Heart left ventricle (tissue), 16 donors: Measurements from ENCODE around the gene FSD2. TPM values are rescaled to one million over a fixed set of nuclear protein-coding genes. Genes with fewer than 3 reads are reported as not detected.

Experiments used
- ATAC-seq, 4 donors: fragments of 200-7000 bp; cut with Tn5 transposase; one replicate each; pipeline ENCODE4 v1.9.1; 2020 to 2022; ENCODE audit warnings: moderate library complexity in 4 of 4, mild to moderate bottlenecking in 3 of 4, moderate number of reproducible peaks in 1 of 4
- DNase-seq, 5 donors: peaks; one replicate each; pipeline ENCODE4 v3.0.0-alpha.2; 2020
- H3K27ac ChIP-seq, 12 donors: fragments of 200-600 bp; sonication (generic) in 4 of 12; one replicate each; pipeline versions ENCODE4 v1.5.0 to v1.8.0; 2016 to 2022; ENCODE audit warnings: mild to moderate bottlenecking in 2 of 12
- H3K27me3 ChIP-seq, 9 donors: fragments of 200-600 bp; sonication (generic) in 2 of 9; one replicate each; pipeline versions ENCODE4 v1.5.1 to v1.8.0; 2016 to 2022; ENCODE audit warnings: mild to moderate bottlenecking in 3 of 9
- H3K36me3 ChIP-seq, 9 donors: fragments of 200-600 bp; sonication (generic) in 2 of 9; one replicate each; pipeline versions ENCODE4 v1.5.0 to v1.8.0; 2018 to 2022; ENCODE audit warnings: mild to moderate bottlenecking in 2 of 9
- H3K4me1 ChIP-seq, 12 donors: fragments of 200-600 bp; sonication (generic) in 4 of 12; one replicate each; pipeline versions ENCODE4 v1.5.0 to v1.8.0; 2016 to 2022; ENCODE audit warnings: mild to moderate bottlenecking in 3 of 12
- H3K4me3 ChIP-seq, 12 donors: fragments of 200-600 bp; sonication (generic) in 4 of 12; one replicate each; pipeline versions ENCODE4 v1.5.0 to v1.8.0; 2017 to 2022; ENCODE audit warnings: mild to moderate bottlenecking in 9 of 12, moderate library complexity in 4 of 12
- H3K9me3 ChIP-seq, 12 donors: fragments of 200-600 bp; sonication (generic) in 4 of 12; one replicate each; pipeline versions ENCODE4 v1.5.0 to v1.8.0; 2016 to 2022; ENCODE audit warnings: mild to moderate bottlenecking in 1 of 12
- POLR2A ChIP-seq, 2 donors: fragments of 450-650 bp; IDR thresholded peaks; one replicate each; pipeline ENCODE4 v1.6.1; 2017; ENCODE audit warnings: antibody characterized with exemption in 2 of 2, mild to moderate bottlenecking in 2 of 2, moderate library complexity in 2 of 2
- WGBS, 4 donors: extraction: QIAGEN DNeasy Blood & Tissue Kit in 2 of 4; methylation state at CpG; one replicate each; pipeline versions ENCODE4 v1.1.5 to v1.1.7; 2013 to 2018; 5-methylcytosine and 5-hydroxymethylcytosine counted together
- intact Hi-C, 10 donors: fragments of 100-400 bp; cut with DNase I; formaldehyde crosslinking; loops; one replicate each; pipeline versions ENCODE4 v1.11.1 to v1.14.2; 2022
- polyA plus RNA-seq, 2 donors: library from polyadenylated mRNA; stranded (reverse); fragments of 200-250 nt; gene quantifications; one replicate each; pipeline ENCODE4 v1.2.3, GENCODE V29; 2013
- total RNA-seq, 9 donors: library from RNA; depleted of rRNA in 2 of 9; stranded (reverse); fragments of >200 nt in 2 of 9; fragmentation: NEBNext Ultra II Directional in 3 of 9; extraction: Animal tissue kit (Norgen Biotek cat#: 25700) in 3 of 9; gene quantifications; one replicate each; pipeline versions ENCODE4 v1.1.0 to v1.2.4, GENCODE V29; 2016 to 2023
- TF ChIP-seq, protein P1 (sequence below), 12 donors: fragments of 200-600 bp; sonication (generic) in 4 of 12; IDR thresholded peaks; one replicate each; pipeline versions ENCODE4 v1.5.0 to v1.8.0; 2018 to 2022; ENCODE audit warnings: antibody characterized with exemption in 12 of 12, mild to moderate bottlenecking in 5 of 12
- donor health status: ischemic (EF 13 %, LVEDD 7.1; RV severe dilation, severe dysfunction).
- donor health status: healthy with polysubstance abuse.
- donor health status: DM: no; HTN: yes; CAD: no.
- donor health status: DM: no; HTN: no; CAD: no.
- donor health status: ischemic (EF 25% LVEDD 6.9; RV normal size, moderate dysfunction).
- donor health status: ischemic (EF 25% LVEDD 5.7; RV mildly dilated, moderate dysfunction).
- donor health status: healthy.
- donor health status: DM: yes; HTN: yes; CAD: no.
- donor health status: ischemic (EF 35%, LVEDD 5.7; RV mildly dilated, moderate dysfunction).
- donor health status: nonischemic (EF 11% LVEDD 7.7; RV severe dilation, severe dysfunction).
- donor health status: DM: yes; HTN: yes; CAD: no.
- donor health status: PGD.
- donor health status: ischemic (EF 29% LVEDD 5.4; RV normal size, mild dysfunction).
- donor health status: nonischemic (EF 23%, LVEDD 6.1; RV moderate dilation, normal function).

Gene FSD2
- total and polyA plus RNA-seq, 11 donors = 3.6 to 140 (median 66.0) TPM

DNA sequence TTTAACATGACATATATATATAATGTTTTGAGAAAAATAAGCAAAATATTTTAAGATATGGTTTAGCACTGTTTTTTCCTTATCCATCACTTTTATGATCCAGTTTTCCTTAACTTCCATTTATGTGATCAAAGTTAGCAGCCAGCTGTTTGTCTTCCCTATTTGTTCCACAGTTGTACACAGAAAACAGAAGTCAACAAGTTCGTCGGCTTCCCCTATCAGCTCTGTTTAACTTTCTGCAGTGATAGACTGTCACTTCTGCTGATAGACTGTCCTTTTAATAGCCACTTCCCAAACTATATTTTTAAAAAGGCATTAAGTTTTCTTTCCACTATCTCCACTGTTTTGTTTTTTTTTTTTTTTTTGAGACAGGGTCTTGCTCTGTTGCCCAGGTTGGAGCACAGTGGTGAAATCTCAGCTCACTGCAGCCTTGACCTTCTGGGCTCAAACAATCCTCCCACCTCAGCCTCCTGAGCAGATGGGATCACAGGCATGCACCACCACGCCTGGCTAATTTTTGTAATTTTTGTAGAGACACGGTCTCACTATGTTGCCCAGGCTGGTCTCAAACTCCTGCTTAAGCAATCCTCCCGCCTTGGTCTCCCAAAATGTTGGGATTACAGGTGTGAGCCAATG lies 7.2 kb downstream of the FSD2 start:
- DNase-seq (no peak), ATAC-seq (no peak)
- H3K9me3 ChIP-seq = peaks cover 0 to 9% (median 0%) of the 10 kb centered on the region in 12 donors
- WGBS, 4 donors = 51 to 68% (median 56%) methylated on average over 5 of the region's 5 CpGs
- H3K27me3 ChIP-seq = no peaks in the 10 kb centered on the region
- H3K4me1 ChIP-seq = peaks cover 0 to 49% (median 9%) of the 10 kb centered on the region in 12 donors
- TF ChIP-seq, protein P1, sequence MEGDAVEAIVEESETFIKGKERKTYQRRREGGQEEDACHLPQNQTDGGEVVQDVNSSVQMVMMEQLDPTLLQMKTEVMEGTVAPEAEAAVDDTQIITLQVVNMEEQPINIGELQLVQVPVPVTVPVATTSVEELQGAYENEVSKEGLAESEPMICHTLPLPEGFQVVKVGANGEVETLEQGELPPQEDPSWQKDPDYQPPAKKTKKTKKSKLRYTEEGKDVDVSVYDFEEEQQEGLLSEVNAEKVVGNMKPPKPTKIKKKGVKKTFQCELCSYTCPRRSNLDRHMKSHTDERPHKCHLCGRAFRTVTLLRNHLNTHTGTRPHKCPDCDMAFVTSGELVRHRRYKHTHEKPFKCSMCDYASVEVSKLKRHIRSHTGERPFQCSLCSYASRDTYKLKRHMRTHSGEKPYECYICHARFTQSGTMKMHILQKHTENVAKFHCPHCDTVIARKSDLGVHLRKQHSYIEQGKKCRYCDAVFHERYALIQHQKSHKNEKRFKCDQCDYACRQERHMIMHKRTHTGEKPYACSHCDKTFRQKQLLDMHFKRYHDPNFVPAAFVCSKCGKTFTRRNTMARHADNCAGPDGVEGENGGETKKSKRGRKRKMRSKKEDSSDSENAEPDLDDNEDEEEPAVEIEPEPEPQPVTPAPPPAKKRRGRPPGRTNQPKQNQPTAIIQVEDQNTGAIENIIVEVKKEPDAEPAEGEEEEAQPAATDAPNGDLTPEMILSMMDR (IDR thresholded peaks at IDR 0.05) = no peak
- no peak for TF ChIP-seq POLR2A (IDR thresholded peaks at IDR 0.05)
- peaks cover 0 to 18% (median 0%) of the 10 kb centered on the region in 9 donors for H3K36me3 ChIP-seq
- peak overlapping the region in 3 of 12 donors; percentile 1 to 58 (median 52) for H3K27ac ChIP-seq
- H3K4me3 ChIP-seq = no peak overlapping the region
- intact Hi-C loops = no loop called here

DNA sequence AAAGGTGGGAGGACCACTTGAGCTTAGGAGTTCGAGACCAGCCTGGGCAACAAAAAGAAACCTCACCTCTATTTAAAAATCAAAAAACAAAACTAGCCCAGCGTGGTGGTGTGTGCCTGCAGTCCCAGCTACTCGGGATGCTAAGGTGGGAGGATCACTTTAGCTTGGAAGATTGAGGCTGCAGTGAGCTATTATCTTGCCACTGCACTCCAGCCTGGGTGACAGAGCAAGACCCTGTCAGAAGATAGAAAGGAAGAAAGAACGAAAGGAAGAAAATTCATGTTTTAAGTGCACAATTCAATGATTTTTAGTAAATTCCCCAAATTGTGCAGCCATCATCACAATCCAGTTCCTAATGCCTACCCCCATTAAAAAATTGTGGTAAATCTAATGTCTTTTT lies 7.8 kb downstream of the FSD2 start:
- no peak for DNase-seq
- peaks cover 0 to 22% (median 0%) of the 10 kb centered on the region in 9 donors for H3K36me3 ChIP-seq
- H3K4me1 ChIP-seq = peaks cover 0 to 49% (median 9%) of the 10 kb centered on the region in 12 donors
- no peak overlapping the region for H3K27ac ChIP-seq
- 46 to 60% (median 58%) methylated on average over 4 of the region's 4 CpGs for WGBS, 4 donors
- H3K27me3 ChIP-seq = no peaks in the 10 kb centered on the region
- no peak for ATAC-seq
- no peak for TF ChIP-seq POLR2A (IDR thresholded peaks at IDR 0.05)
- TF ChIP-seq, protein P1 (IDR thresholded peaks at IDR 0.05) = no peak
- intact Hi-C loops = no loop called here
- H3K9me3 ChIP-seq = peaks cover 0 to 14% (median 0%) of the 10 kb centered on the region in 12 donors
- H3K4me3 ChIP-seq = no peak overlapping the region

DNA sequence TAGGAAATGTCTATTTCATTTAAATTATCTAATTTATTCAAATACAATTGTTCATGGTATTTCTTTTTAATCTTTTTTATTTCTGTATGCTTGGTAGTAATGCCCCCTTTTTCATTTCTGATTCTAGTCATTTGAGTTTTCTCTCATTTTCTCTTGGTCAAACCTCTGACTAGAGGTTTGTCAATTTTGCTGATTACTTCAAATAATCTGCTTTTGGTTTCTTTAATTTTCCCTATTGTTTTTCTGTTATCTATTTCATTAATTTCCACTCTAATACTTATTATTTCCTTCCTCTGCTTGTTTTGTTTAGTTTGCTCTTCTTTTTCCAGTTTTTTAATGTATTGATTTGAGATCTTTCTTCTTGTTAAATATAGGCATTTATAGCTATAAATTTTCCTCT lies 12.1 kb downstream of the FSD2 start:
- peaks cover 0 to 8% (median 0%) of the 10 kb centered on the region in 12 donors for H3K4me1 ChIP-seq
- peaks cover 0 to 15% (median 0%) of the 10 kb centered on the region in 12 donors for H3K9me3 ChIP-seq
- ATAC-seq (no peak), DNase-seq (no peak)
- H3K27me3 ChIP-seq = no peaks in the 10 kb centered on the region
- no peak overlapping the region for H3K4me3 ChIP-seq
- no peak overlapping the region for H3K27ac ChIP-seq
- peaks cover 0 to 25% (median 0%) of the 10 kb centered on the region in 9 donors for H3K36me3 ChIP-seq
- intact Hi-C loops = loop anchor here in 1 of 10 donors (2.0 kb wide), 1 partner anchor 31 kb away; no protein-coding TSS in a partner anchor
- TF ChIP-seq, protein P1 (IDR thresholded peaks at IDR 0.05) = no peak
- TF ChIP-seq POLR2A (IDR thresholded peaks at IDR 0.05) = no peak

DNA sequence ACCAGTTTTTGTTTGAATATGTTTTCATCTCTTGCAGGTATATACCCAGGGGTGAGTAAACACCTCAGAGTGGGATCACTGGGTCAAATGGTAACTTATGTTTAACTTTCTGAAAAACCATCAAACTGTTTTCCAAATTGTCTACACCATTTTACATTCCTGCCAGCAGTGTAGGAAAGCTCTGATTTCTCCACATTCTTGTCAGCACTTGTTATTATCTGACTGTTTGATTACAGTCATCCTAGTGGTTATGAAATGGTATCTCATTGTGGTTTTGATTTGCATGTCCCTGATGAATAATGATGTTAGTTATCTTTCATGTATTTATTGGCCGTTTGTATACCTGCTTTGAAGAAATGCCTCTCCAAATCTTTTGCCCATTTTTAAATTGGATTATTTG lies 13.8 kb downstream of the FSD2 start:
- 48 to 67% (median 50%) methylated on average over 1 of the region's 1 CpG for WGBS, 4 donors
- no peak for ATAC-seq
- peaks cover 0 to 25% (median 0%) of the 10 kb centered on the region in 9 donors for H3K36me3 ChIP-seq
- intact Hi-C loops = loop anchor here in 1 of 10 donors (2.0 kb wide), 1 partner anchor 29 kb away; no protein-coding TSS in a partner anchor
- H3K4me3 ChIP-seq = no peak overlapping the region
- peaks cover 0 to 8% (median 0%) of the 10 kb centered on the region in 12 donors for H3K4me1 ChIP-seq
- no peak overlapping the region for H3K27ac ChIP-seq
- no peak for DNase-seq
- TF ChIP-seq, protein P1 (IDR thresholded peaks at IDR 0.05) = no peak
- TF ChIP-seq POLR2A (IDR thresholded peaks at IDR 0.05) = no peak
- H3K9me3 ChIP-seq = peaks cover 0 to 15% (median 0%) of the 10 kb centered on the region in 12 donors
- H3K27me3 ChIP-seq = no peaks in the 10 kb centered on the region
